ENCODE results near the gene TMSB15B. TPM values are rescaled to one million over a fixed set of nuclear protein-coding genes. Genes with fewer than 3 reads are reported as not detected.
"Not testable (repeated sequence)": the region's sequence is repeated elsewhere in the genome, so short reads cannot be mapped to it uniquely, and the experiment has no call there.

The TMSB15B gene
- total RNA-seq, 2 donors from 2014 or later = 6.6 to 9.9 TPM

DNA sequence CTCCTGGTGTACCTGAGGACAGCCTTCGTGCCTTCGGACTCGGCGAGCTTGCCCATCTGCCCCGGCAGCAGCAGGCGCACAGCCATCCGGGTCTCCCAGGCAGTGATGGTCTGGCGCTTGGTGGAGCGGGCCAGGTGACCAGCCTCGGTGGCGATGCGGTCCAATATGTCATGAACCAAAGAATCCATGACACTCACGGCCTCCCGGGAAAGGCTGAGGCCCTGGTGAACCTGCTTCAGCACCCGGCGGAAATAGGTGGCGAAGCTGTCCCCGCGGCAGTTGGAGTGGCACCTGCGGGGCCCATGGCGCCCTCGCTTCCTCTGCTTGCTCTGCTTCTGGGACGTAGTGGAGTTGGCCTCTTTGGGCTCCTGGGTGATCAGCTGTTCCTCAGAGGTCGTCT lies 50.7 kb downstream of the TMSB15B start:
- no peaks in the 10 kb centered on the region for H3K36me3 ChIP-seq
- no peaks in the 10 kb centered on the region for H3K4me1 ChIP-seq (ENCODE audit: control insufficient read depth in 1 of 2, low read depth in 2 of 2)
- H3K9me3 ChIP-seq = no peaks in the 10 kb centered on the region
- no peak overlapping the region for H3K4me3 ChIP-seq
- TF ChIP-seq, protein P1, sequence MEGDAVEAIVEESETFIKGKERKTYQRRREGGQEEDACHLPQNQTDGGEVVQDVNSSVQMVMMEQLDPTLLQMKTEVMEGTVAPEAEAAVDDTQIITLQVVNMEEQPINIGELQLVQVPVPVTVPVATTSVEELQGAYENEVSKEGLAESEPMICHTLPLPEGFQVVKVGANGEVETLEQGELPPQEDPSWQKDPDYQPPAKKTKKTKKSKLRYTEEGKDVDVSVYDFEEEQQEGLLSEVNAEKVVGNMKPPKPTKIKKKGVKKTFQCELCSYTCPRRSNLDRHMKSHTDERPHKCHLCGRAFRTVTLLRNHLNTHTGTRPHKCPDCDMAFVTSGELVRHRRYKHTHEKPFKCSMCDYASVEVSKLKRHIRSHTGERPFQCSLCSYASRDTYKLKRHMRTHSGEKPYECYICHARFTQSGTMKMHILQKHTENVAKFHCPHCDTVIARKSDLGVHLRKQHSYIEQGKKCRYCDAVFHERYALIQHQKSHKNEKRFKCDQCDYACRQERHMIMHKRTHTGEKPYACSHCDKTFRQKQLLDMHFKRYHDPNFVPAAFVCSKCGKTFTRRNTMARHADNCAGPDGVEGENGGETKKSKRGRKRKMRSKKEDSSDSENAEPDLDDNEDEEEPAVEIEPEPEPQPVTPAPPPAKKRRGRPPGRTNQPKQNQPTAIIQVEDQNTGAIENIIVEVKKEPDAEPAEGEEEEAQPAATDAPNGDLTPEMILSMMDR (IDR thresholded peaks at IDR 0.05) = no peak
- no peaks in the 10 kb centered on the region for H3K27me3 ChIP-seq (replicated peaks; ENCODE audit: insufficient read depth)
- ATAC-seq (ENCODE audit: insufficient number of reproducible peaks, low FRiP score, low read depth) = no peak
- DNase-seq (ENCODE audit: low spot score) = no peak
- H3K27ac ChIP-seq = no peak overlapping the region

DNA sequence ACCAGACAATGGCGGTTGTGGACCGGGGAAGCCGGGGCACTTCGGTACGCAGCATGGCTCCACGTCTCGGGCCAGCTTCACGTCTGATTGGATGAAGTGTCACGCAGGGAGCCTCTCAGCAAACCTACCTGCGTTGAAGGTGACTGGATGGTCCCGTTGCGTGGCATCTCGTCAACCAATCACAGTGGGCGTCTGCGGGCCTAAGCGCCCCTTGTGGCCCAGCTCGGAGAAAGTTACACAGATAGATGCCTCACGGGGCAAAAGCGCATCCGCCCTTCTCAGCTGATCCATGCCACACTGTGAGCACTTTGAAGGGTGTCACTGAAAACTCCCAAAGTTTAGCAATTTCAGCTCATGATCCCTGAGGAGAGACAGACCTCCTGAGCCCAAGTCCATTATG lies 51.2 kb downstream of the TMSB15B start, which contains the start of gene H2BW1:
TSS of gene H2BW1 (minus strand) at position 103 of the 400 bp plus-strand sequence. CDS start 132 bp downstream, outside the sequence.
- H3K4me1 ChIP-seq (ENCODE audit: control insufficient read depth in 1 of 2, low read depth in 2 of 2) = no peaks in the 10 kb centered on the region
- no peaks in the 10 kb centered on the region for H3K9me3 ChIP-seq
- no peaks in the 10 kb centered on the region for H3K36me3 ChIP-seq
- DNase-seq (ENCODE audit: low spot score) (no peak), ATAC-seq (ENCODE audit: insufficient number of reproducible peaks, low FRiP score, low read depth) (no peak)
- H3K4me3 ChIP-seq = no peak within 1 kb of the TSS
- TF ChIP-seq, protein P1 (IDR thresholded peaks at IDR 0.05) = no peak
- no peak within 1 kb of the TSS for H3K27ac ChIP-seq
- no peaks in the 10 kb centered on the region for H3K27me3 ChIP-seq (replicated peaks; ENCODE audit: insufficient read depth)

DNA sequence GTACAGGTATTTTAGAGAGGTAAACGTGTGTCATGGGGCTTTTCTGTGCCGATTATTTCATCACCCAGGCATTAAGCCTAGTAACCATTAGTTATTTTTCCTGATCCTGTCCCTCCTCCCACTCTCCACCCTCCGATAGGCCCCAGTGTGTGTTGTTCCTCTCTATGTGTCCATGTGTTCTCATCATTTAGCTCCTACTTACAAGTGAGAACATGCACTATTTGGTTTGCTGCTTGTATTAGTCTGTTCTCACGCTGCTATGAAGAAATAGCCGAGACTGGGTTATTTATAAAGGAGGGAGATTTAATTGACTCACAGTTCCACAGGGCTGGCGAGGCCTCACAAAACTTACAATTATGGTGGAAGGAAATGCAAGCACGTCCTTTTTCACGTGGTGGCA lies 53.1 kb downstream of the TMSB15B start:
- not testable (repeated sequence) for H3K4me3 ChIP-seq; H3K27me3 ChIP-seq (replicated peaks; ENCODE audit: insufficient read depth); H3K36me3 ChIP-seq; H3K27ac ChIP-seq; H3K9me3 ChIP-seq; DNase-seq (ENCODE audit: low spot score); ATAC-seq (ENCODE audit: insufficient number of reproducible peaks, low FRiP score, low read depth); H3K4me1 ChIP-seq (ENCODE audit: control insufficient read depth in 1 of 2, low read depth in 2 of 2)

Other genes with a start within 250 kb of the TMSB15B start
- 10 to 100 TPM in 1 of 2 donors, 1 to 10 TPM in 1; 1.7 to 14.8 TPM for gene PLP1, start 185.8 kb upstream of the TMSB15B start, total RNA-seq
- 1 to 10 TPM; 6.8 to 7.7 TPM for gene RAB9B, start 130.4 kb upstream of the TMSB15B start, total RNA-seq
- not detected for gene H2BW1, start 51.1 kb downstream of the TMSB15B start, total RNA-seq
- not detected for gene H2BW2, start 77.3 kb downstream of the TMSB15B start, total RNA-seq
- gene TMSB15C, start 113.6 kb downstream of the TMSB15B start, total RNA-seq = 1 to 10 TPM; 3.9 to 4.3 TPM
- gene ZCCHC18, start 149.9 kb downstream of the TMSB15B start, total RNA-seq = 1 to 10 TPM in 1 of 2 donors, under 1 TPM in 1; 0.49 to 3.9 TPM
- 10 to 100 TPM; 11.4 to 12.9 TPM for gene SLC25A53, start 194.4 kb downstream of the TMSB15B start, total RNA-seq
- 10 to 100 TPM; 20.7 to 22.7 TPM for gene FAM199X, start 203.8 kb downstream of the TMSB15B start, total RNA-seq

Data from thoracic aorta (tissue), 2 donors.